Endometrial microvascular endothelial cells (primary cell): ENCODE data around the gene KIF16B. TPM values are rescaled to one million over a fixed set of nuclear protein-coding genes. Genes with fewer than 3 reads are reported as not detected.
"Not testable (repeated sequence)": the region's sequence is repeated elsewhere in the genome, so short reads cannot be mapped to it uniquely, and the experiment has no call there.

Source experiments
- in situ Hi-C: cut with HindIII; loops from 2 replicates; pipeline ENCODE4 v1.10.0; 2017; ENCODE audit warnings: low sequenced_read_pairs, low pct_unique_long_range_greater_than_20kb; ENCODE audit errors: inconsistent ontology term
- total RNA-seq: library from RNA; depleted of rRNA; stranded (reverse); fragments of >200 nt; gene quantifications from one replicate; pipeline ENCODE4 v1.2.3, GENCODE V29; 2015; ENCODE audit errors: inconsistent ontology term

The KIF16B gene
- total RNA-seq, 1 donor from 2014 or later, result 12.1 TPM

DNA sequence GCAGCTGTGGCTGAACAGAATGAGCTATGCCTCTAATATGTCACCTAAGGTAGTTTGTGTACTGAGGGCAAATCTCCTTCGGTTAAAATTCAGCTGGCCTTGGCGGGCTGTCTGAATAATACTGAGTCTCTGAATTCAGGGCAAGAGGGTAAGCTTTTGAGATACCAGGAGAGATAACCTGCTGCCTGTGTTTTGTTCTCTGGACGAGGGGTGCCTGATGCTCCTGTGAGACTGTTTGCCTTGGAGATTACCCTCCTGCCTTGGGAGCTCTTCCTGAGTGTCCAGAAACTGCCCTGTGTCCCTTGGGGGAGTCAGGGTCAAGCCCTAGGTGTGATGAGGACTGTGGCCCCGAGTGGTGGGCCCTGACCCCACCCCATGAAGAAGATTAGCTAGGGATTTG, 282.9 kb downstream of the KIF16B start:
- in situ Hi-C loops, result no loop called here

DNA sequence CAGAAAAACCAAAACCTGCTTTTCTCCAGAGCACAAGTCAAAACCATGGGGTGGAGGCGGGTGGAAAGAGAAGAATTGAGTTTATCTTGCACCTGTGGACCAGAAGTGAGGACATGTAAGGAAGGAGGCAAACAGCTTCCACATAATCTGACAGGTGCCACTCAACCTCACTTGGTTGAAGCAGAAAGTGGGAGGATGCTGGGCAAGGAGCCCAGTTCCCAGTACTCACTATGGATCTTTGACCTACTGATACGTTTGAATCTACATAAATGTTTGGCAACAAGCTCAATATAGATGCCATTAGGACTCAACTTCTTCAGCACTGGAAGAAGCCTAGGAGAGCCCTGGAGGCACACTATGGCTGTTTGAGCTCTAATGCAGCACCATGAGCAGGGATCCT, 285.5 kb downstream of the KIF16B start:
- in situ Hi-C loops, result no loop called here

DNA sequence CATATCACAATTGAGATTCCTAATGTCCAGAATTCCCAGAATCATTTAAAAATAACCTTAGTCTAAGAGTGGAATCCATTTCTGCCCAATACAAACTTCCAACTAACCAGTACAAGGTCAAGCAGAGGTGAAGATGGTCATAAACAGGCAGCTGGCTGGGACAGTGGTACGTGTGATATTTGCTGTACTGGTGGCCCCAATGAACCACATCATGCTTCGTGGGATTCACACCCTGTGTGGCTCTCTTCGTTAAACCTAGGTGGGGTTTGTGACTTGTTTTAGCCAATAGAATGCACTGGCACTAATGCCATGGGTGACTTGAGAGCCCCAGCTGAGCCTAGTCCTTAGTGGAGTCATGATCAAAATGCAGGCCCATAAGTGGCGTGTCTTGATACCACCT, 286.6 kb downstream of the KIF16B start:
- in situ Hi-C loops, result no loop called here

DNA sequence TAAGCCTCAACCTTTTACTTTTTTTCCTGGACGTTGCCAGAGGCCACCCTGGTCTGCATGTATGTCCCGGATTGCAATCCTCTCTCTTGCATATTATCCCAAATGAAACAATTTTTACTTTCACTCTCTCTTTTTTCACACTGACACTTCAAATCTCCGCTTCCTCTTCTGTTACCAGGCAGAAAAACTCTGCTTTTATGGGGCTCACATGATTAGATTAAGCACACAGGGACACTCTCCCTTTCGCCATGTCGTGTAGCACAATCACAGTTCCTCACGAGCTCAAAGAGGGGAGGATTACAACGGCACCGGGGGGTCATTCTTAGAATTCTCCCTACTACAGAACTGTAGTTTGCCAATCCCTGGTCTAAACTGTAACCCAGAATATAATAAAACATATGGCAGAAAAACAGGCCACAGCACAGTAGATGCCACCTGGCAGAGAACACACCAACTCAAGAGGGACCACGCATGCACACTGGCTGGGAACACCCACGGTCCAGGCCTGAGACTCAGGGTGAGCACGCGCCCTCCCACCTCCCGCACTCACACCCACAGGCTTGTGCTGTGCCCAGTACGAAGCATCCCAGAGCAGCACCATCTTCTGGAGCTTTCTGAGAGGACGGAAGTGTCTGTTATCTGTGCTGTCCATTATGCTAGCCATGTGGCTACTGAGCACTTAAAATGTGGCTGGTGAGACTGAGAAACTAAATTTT, 288.7 kb downstream of the KIF16B start:
- in situ Hi-C loops, result no loop called here

DNA sequence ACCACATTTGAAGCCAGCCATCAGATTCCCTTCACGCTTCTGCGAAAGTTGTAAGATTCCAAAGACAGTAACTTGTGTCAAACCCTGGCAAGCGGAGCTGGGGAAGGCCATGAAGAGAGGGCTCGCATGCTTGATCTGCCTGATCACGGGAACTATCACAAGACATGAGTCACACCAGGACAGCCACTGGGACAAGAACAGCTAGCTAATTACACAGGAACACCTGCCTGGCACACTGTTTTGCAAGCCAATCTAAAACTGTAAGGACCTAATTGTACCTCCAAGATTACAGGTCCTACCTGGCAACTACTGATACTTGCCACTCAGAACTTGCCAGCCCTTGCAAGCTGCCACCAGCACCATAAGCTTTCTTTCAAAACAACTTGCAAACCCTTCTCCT, 289.3 kb downstream of the KIF16B start:
- in situ Hi-C loops, result no loop called here

DNA sequence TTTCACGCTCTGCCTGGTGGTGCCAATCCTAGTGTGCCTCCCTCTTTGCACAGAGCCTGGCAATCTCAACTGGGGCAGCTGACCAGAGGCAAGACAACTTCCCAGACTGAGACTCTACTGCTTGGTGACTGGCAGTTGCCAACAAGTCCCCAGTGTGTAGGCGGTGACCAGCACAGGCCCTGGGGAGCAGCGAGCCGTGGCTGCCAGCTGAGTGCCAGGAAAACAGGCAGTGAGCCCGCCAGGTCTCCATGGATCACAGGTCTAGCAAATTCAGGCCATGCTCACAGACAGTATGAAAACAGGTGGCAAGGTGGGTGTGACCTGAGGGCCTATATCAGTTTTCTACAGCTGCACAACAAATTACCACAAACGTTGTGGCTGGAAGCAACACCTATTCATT, 289.9 kb downstream of the KIF16B start:
- in situ Hi-C loops, result no loop called here

DNA sequence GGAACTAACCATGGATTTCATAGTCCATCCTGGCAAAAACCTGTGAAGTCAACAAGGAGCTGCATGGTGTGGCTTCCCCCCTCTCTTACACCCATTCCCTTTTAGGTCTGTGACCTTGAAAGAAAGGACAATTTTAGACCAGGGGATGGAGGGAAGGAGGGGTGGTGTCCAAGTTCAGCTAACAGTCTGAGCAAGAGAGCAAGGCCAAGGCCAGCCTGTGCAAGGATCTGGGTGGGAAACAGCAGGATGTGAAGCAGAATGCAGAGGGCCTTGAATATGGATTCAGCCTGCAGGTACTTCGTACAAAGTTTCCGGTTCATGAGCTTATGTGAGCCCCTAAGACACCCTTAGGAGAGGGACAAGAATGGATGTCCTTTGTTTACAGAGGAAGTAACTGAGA, 293.0 kb downstream of the KIF16B start:
- in situ Hi-C loops, result no loop called here

DNA sequence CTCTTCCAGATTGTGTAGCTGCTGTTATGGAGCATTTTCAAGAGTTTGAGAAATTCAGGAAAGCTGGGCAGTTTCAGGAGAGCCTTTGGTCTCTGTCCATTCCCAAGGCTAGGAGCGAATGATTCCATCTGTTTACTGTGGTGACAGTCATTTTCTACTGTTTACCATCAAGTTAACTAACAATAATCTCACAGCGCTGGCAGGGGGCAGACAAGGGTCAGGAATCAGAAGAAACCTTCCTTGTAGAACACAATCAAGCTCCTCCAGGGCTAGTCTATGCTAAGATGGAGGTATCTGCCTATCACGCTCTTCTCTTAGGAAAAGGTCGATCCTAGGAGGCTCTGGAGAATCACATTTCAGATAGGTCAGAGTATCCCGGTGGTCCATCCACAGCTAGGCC, 293.9 kb downstream of the KIF16B start:
- in situ Hi-C loops, result no loop called here

DNA sequence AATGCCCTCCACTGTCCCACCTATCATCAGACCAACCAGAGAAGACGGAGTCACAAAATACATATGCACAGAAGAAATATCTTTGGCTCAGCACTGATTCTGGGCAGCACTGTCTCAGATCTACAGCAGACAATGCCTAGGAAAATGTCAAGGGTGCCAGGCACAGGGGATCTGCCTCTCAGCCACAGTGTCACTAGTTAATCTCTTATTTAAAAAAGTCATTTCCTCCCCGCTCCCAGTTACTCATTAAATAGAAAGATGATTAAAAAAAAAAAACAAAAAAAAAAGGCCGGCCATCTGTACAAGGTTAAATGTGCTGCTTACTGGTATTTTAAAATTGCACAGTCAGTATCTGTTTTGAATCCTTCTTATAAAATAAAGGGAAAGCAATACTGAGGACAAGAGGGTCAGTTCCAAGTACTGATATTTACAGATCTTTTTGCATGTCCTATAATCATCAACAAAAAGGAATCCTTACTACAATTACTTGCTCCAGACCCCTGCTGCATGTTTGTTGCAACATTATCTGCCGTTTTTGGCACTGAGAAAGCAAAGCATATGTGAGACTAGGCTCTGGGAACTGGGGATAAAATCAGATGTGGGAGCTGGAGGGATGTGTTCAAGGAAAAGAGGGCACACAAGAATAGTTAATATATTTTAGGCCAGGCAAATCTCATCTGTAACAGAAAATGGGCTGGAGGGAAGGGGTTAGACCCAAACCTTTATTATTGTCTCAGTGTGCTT, 299.3 kb downstream of the KIF16B start:
- in situ Hi-C loops, result no loop called here

DNA sequence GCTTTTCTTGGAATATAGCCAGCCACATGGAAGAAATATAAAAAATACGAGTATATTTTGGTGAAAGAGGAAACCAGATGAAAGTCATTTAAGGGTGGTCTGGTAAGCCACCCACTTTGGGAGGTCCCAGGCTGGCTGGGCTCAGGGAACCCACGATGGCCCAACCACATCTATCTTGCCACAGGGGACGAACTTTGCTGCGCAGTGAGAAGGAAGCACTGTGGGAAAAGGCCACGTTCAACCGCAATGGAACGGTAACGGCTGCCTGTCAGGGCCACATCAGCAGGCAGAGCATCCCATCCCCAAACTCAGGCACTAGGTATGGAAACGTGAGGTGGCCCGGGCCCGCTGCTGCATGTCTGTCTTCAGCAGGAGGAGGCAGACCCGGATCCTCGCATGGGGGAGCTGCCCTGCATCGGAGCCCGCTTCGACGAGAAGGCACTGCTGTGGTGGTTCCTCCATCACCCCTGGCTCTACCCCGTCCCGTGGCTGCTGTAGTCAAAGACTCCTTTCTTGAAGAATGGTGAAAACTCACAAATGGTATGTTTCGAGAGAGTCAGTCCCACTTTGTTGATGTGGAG, 300.4 kb downstream of the KIF16B start:
- in situ Hi-C loops, result no loop called here

DNA sequence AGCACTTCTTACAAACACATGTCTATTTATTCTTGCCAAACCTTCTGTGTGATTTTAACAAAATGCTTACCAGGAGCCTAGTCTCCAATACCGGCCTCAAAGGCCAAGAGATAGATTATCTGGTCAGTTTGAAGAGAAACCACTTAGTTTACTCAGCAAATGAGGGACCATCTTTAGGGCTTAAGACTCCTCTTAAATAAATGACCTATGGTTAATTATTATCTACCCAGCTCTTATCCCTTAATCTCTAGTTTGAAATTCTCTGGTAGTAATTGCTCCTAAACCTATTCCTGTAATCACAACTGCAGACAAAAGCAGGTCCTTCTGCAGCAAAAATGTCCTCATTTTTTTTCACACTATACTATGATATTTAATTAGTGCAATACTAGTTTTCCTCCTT, 301.8 kb downstream of the KIF16B start:
- in situ Hi-C loops, result no loop called here

DNA sequence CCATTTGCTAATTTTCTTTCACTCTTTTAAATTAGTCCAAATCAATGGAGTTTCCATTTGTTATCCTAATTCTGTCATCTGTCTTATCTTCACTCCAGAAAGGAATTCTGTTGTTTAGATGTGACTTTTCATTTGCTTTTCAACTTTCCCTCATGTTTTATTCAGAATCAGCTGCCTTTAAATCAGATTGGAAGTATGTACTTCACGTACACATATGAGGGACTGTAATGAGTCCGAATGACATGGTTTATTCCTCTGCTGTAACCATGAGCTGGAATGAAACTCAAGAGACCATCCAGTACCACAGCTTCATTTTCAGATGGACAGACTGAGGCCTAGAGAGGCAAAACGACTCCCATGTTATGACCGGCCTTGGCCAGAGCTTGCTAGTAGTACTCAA, 302.3 kb downstream of the KIF16B start:
- in situ Hi-C loops, result no loop called here

DNA sequence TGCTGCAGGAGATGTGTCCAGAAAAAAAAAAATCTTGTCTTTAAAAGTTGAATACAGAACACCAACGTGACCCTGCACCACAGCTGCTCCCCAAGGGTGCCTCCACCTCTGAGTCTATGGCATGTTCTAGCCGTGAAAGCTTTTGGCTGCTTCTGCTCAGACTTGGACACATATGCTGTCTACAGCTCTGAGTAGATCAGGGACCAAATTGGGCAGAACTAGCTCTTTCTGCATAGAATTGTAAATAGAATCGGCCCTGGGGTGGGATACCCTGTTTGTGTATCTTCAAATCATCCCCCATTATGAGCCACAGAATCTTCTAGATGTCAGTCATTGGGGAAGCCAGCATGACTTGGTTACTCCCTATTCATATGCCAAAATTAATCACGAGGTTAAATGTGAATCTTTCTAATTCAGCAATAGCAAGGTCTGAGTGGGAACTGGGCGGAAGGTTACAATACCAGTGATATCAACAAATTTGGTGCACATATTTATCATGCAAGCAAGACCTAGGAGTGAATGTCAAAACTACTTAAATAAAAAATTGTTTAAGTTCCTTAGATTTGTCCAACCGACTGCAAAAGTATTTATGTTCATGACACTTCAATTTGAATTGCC, 302.8 kb downstream of the KIF16B start:
- in situ Hi-C loops, result no loop called here

DNA sequence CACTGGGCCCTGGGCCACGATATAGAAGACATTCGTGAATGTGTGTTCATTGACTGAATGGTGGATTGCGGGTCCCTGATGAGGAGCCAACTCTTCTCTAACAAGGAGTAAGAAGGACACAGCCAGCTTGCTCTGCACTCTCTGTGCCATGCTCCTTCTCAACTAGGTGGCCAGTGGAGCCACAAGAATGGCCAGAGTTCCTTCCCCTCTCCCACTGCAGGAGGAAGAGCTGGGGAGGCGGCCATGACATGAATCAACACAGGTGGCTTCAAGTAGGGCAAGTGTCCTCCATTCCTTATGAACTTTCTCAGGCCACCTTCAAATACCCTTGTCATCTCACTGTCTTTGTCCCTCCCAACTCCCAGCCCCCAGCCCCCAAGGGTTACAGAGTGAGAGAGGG, 305.7 kb downstream of the KIF16B start:
- in situ Hi-C loops, result no loop called here

DNA sequence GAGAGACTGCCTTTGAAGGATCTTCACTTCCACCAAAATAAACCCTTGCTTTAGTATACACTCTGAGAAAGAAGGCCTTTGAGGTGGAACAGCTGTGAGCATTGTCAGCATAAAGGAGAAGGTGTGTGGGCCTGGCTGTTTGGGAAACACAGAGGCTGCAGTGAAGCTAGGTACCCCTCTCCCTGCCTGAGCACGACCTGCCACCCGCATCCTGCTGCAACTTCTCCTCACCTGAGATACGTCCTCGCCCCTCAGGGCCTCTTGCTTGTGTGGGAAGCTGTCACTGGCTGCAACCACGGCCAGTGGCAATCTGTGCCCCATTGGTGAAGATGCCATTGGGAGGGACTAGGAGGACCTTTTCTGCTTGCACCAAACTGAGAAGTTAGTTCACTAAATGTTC, 307.9 kb downstream of the KIF16B start:
- in situ Hi-C loops, result no loop called here

DNA sequence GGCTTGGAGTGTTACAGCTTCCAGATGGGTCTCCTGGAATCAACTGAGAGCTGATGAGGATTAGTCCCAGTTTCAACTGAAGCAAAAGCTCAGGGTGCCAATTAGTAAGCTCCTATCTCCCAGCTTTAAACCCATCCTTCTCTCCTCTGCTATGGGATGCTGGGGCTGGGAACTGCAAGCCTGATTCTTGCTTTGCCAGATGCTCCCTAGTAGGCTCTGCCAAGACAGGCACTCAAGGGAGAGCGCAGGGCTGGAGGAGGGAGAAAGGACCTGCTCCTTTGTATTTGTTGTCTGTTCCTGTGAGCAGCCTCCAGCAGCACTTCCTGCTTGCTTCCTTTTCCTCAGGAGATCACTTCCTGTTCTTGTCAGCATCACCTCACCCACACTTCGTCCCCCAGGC, 309.7 kb downstream of the KIF16B start:
- in situ Hi-C loops, result no loop called here

DNA sequence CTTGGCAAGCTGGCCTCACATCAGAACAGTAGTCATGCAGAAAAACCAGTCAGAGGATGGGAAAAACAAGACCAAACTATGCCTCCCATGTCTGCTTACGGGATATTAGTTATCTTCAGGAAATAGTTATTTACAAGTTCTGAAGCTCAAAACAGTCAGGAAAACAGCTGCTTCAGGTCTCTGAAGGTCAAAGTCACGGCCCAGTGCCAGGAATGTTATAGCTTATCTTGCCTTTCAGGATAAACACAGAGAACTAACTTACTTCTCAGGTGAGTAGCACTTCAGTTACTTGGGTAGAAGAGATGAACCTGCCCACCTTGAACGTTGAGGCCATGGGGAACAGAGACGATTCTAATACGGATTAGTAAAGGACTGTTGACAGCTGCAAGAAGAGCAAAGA, 310.7 kb downstream of the KIF16B start:
- in situ Hi-C loops, result no loop called here

DNA sequence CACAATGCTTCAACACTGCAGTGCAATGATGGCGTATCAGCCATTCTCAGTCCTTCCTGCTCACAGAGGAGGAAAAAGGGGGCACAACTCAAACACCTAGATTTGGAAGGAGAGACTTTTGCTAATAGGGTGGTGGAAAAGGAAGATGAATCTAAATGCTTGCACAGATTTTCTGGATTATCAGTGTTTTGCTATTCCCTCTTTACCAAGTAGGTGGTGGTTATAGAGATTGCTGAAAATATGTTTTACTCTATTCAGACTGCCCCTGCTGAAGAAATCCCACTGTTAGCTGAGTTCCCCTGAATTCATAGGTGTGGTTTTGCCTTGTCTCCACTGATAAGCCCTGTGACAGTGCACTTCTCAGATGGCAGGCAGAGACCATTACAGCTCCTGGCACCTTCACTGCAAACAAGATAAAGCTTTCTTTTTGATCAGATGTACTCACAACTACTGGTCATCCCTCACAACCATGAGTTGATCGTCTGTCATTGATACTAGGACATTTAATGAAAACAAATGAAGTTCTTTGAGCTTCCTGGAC, 311.4 kb downstream of the KIF16B start:
- in situ Hi-C loops, result no loop called here

DNA sequence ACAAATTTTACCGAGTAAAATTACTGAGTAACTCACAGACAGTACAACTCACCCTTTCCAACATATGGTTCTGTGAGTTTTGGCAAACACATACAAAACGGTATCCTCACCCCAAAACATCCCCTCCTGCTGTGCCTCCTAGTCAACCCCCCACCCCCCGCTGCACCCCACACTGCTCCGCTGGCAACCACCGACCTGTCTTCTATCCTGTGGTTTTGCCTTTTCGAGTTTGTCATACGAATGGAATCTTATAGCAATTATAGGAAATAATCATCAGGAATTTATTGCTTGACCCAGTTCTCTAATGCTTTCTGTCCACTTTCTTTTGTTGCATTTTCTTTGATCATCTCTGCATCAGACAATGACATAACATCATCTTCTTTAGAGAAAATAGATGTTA, 312.3 kb downstream of the KIF16B start:
- in situ Hi-C loops, result no loop called here

DNA sequence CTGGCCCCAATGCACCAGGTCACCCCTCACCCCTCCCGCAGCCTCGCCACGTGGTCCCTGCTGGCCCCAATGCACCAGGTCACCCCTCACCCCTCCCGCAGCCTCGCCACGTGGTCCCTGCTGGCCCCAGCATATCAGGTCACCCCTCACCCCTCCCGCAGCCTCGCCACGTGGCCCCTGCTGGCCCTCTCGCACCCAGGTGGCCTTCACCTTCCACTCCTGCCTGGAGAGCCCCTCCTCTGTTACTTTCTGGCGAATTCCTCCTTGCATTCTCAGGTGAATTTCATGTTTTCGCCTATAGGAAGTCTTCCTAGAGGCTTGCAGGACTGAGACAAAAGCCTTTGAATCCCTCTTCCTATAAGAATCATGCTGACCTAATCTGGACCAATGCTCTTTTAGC, 313.1 kb downstream of the KIF16B start:
- in situ Hi-C loops, result not testable (repeated sequence)
